ENCODE measurements around the gene NEURL1B. TPM values are rescaled to one million over a fixed set of nuclear protein-coding genes. Genes with fewer than 3 reads are reported as not detected.
"Not testable (repeated sequence)": the region's sequence is repeated elsewhere in the genome, so short reads cannot be mapped to it uniquely, and the experiment has no call there.

The NEURL1B gene
- total RNA-seq, 1 experiment from 2014 or later: 4.7 TPM

DNA sequence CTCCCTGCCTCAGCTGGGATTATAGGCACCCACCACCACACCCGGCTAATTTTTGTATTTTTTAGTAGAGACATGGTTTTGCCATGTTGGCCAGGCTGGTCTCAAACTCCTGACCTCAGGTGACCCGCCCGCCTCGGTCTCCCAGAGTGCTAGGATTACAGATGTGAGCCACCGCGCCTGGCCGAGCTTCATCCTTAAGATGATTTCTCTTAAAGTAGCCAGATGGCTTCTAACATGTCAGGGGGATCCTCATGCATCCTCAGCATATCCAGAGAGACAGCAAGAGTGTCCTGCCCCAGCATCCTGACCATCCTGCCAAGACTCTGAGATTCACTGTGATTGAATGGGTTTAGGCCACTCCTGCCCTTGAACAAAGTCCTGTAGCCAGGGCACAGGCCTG lies 39.5 kb upstream of the NEURL1B start:
- not testable (repeated sequence) for H3K4me3 ChIP-seq (ENCODE audit: insufficient read depth, low read depth, low read length); DNase-seq; H3K27me3 ChIP-seq (ENCODE audit: control insufficient read depth, insufficient read depth, low read length)

GRCh38 chr5:172602783-172603231 lies 38.3 kb upstream of the NEURL1B start:
- Histone ChIP-seq H3K4me3 (ENCODE audit: insufficient read depth, low read depth, low read length) (no peak overlapping the region), H3K36me3 (replicated peaks; ENCODE audit: control insufficient read depth, insufficient read depth, low read length) (no peaks in the 10 kb centered on the region), H3K27me3 (ENCODE audit: control insufficient read depth, insufficient read depth, low read length) (no peaks in the 10 kb centered on the region)
- no peak for DNase-seq

More for the DNA sequence above, 39.5 kb upstream of the NEURL1B start:
- H3K36me3 ChIP-seq (replicated peaks; ENCODE audit: control insufficient read depth, insufficient read depth, low read length): not testable (repeated sequence)

DNA sequence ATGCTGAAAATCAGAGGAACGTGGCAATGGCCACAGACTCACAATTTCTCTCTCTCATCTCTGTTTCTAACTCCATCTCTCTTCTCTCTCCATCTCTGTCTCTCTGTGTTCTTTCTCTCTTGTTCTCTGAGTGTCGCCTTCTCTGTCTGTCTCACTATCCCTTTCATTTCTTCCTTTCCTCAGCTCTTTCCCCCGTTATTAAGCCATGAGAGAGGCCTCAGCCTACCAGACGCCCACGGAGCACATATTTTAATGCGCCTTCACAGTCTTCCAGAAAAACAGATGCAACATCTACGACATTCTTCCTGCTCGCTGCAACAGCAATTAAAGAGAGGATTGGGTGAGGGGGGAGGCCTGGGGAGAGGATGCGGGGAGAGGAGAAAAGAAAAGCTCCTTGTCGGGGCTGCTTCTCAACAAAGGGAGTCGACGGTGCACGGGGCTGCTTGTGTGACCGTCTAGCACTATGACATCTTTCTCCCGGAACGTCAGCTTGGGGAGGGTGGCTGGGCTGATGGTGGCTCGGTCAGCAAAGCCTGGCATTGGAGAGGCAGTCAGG lies 37.7 kb upstream of the NEURL1B start:
- no peaks in the 10 kb centered on the region for H3K36me3 ChIP-seq (replicated peaks; ENCODE audit: control insufficient read depth, insufficient read depth, low read length)
- no peaks in the 10 kb centered on the region for H3K27me3 ChIP-seq (ENCODE audit: control insufficient read depth, insufficient read depth, low read length)
- no peak for DNase-seq
- no peak overlapping the region for H3K4me3 ChIP-seq (ENCODE audit: insufficient read depth, low read depth, low read length)

DNA sequence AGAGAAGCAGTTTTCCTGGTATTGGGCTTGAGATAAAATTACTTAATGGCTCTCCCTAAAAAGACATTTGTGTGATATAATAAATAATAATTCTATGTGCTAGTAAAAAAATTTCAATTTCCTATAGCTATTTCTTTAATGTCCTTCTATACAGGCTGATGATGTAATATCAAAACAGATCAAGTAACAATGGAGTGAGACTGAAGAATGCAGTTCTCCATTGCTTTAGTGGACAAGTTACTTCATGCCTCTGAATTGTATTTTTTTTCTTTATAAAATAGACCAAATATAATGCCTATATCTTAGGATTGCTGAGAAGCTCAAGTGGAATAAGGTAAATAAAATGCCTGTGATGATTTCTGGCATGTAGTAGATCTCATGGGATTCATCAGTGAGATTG lies 35.6 kb upstream of the NEURL1B start:
- no peak for DNase-seq
- Histone ChIP-seq H3K36me3 (replicated peaks; ENCODE audit: control insufficient read depth, insufficient read depth, low read length) (no peaks in the 10 kb centered on the region), H3K27me3 (ENCODE audit: control insufficient read depth, insufficient read depth, low read length) (no peaks in the 10 kb centered on the region), H3K4me3 (ENCODE audit: insufficient read depth, low read depth, low read length) (no peak overlapping the region)

DNA sequence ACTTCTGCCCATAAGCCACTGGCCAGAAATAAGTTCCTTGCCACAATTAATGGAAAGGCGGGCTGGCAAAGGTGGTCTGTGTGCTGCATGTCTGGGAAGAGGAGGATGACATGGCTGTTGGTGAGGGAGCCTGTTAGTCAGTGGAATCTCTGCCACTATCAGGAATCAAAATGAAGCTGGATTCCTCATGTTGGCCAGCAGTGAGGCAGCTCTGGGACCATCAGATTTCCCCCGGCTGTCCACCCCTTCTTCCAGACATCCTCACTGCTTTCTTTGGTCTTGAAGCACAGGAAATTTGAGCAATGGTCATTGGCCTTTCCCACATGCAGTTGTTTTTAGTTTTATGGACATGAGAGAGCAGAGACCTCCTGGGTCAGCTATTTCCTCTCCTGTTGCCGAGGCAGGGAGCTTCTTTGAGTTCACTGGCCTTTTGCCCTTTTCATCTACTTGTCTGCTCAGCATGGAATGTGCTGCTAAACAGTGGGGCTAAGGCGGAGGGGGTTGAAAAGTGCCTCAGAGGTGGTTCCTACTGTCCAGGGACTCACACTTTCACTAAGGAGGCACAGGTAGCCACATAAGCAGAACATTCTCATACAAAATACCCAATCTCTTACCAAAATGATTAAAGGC lies 34.8 kb upstream of the NEURL1B start:
- Histone ChIP-seq H3K27me3 (ENCODE audit: control insufficient read depth, insufficient read depth, low read length) (no peaks in the 10 kb centered on the region), H3K4me3 (ENCODE audit: insufficient read depth, low read depth, low read length) (no peak overlapping the region), H3K36me3 (replicated peaks; ENCODE audit: control insufficient read depth, insufficient read depth, low read length) (no peaks in the 10 kb centered on the region)
- DNase-seq: peak; percentile 56

- Histone ChIP-seq H3K36me3 (replicated peaks; ENCODE audit: control insufficient read depth, insufficient read depth, low read length) (no peaks in the 10 kb centered on the region), H3K27me3 (ENCODE audit: control insufficient read depth, insufficient read depth, low read length) (no peaks in the 10 kb centered on the region), H3K4me3 (ENCODE audit: insufficient read depth, low read depth, low read length) (no peak overlapping the region)
- no peak for DNase-seq
Observed at GRCh38 chr5:172607213-172607793, 33.8 kb upstream of the NEURL1B start.

GRCh38 chr5:172608773-172609172 lies 32.3 kb upstream of the NEURL1B start:
- Histone ChIP-seq H3K36me3 (replicated peaks; ENCODE audit: control insufficient read depth, insufficient read depth, low read length) (no peaks in the 10 kb centered on the region), H3K4me3 (ENCODE audit: insufficient read depth, low read depth, low read length) (no peak overlapping the region), H3K27me3 (ENCODE audit: control insufficient read depth, insufficient read depth, low read length) (no peaks in the 10 kb centered on the region)
- no peak for DNase-seq

DNA sequence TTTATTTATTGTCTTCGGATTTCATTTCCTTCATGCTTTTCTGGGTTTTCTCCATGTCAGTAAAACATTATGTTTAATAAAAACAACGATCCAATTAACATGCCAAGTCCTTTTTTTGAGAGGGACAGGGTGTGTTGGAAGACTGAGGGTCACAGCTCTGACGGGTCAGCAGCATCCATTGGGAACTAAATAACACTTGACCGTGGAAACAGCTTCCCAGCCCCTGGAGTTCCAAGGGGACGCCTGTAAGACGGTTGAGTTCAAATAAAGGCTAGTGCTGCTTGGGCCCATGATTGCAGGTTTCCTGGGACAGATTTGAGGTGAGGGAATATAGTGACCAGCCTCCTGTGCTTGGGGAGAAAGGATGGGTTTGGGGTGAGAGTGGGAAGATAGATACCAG lies 30.4 kb upstream of the NEURL1B start:
- Histone ChIP-seq H3K36me3 (replicated peaks; ENCODE audit: control insufficient read depth, insufficient read depth, low read length) (no peaks in the 10 kb centered on the region), H3K4me3 (ENCODE audit: insufficient read depth, low read depth, low read length) (no peak overlapping the region), H3K27me3 (ENCODE audit: control insufficient read depth, insufficient read depth, low read length) (no peaks in the 10 kb centered on the region)
- DNase-seq: no peak

- DNase-seq: no peak
- Histone ChIP-seq H3K27me3 (ENCODE audit: control insufficient read depth, insufficient read depth, low read length) (no peaks in the 10 kb centered on the region), H3K36me3 (replicated peaks; ENCODE audit: control insufficient read depth, insufficient read depth, low read length) (no peaks in the 10 kb centered on the region), H3K4me3 (ENCODE audit: insufficient read depth, low read depth, low read length) (no peak overlapping the region)
Observed at GRCh38 chr5:172611913-172612312, 29.1 kb upstream of the NEURL1B start.

DNA sequence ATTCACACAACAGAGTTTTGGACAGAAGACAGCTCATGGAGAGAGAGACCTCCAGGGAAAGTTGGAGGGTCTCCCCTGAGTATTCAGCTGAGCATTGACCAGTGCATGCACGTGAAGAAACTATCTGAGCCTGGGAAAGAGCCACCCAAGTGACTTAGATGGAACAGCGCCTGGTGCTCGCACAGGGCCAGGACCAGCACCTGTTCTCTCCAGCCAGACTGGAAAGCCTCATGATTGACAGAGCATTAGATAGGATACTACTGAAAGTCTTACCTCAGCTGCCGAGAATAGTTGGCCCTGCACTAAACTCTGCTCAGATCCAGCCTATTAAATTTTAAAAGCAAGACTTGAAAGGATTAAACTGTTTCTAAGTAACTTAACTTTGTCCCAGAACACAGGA lies 28.3 kb upstream of the NEURL1B start:
- H3K4me3 ChIP-seq (ENCODE audit: insufficient read depth, low read depth, low read length): no peak overlapping the region
- no peaks in the 10 kb centered on the region for H3K27me3 ChIP-seq (ENCODE audit: control insufficient read depth, insufficient read depth, low read length)
- H3K36me3 ChIP-seq (replicated peaks; ENCODE audit: control insufficient read depth, insufficient read depth, low read length): no peaks in the 10 kb centered on the region
- no peak for DNase-seq

DNA sequence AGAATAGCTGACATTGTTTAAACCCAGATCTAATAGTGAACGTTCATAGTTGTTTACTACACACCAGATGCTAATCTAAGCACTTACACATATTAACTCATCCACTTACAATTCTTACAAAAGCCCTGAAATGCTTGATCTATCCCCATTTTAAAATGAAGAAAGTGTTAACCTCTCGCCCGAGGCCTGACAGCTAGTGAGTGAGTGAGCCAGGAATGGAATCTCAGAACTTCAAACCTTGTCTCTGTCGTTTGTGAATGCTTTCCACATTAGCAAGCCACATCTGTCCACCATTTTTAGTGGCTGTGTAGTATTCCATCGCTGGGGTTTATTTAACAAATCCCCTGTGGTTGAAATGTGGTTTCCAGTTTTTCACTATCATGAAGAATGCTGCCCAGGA lies 24.9 kb upstream of the NEURL1B start:
- Histone ChIP-seq H3K4me3 (ENCODE audit: insufficient read depth, low read depth, low read length) (no peak overlapping the region), H3K27me3 (ENCODE audit: control insufficient read depth, insufficient read depth, low read length) (no peaks in the 10 kb centered on the region), H3K36me3 (replicated peaks; ENCODE audit: control insufficient read depth, insufficient read depth, low read length) (no peaks in the 10 kb centered on the region)
- no peak for DNase-seq

DNA sequence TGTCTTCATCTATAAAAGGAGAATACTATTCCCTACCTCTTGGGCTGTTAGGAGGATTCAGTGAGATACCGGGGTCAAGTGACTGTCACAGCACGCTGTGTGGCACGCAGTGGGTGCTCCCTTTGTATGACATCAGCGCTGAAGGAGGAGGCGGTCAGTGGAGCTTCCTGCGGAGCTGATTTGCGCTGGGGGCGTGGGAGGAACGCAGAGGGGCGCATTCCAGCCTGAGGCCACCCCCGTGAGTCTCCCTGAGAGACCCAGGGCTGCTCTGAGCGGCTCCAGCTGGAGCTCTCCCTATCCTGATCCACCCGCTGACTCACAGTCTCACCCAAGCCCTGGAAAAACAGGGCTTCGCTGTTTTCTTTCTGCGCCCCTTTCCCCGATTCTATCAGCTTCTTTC lies 24.3 kb upstream of the NEURL1B start:
- peak; percentile 67 for DNase-seq
- no peaks in the 10 kb centered on the region for H3K27me3 ChIP-seq (ENCODE audit: control insufficient read depth, insufficient read depth, low read length)
- no peaks in the 10 kb centered on the region for H3K36me3 ChIP-seq (replicated peaks; ENCODE audit: control insufficient read depth, insufficient read depth, low read length)
- no peak overlapping the region for H3K4me3 ChIP-seq (ENCODE audit: insufficient read depth, low read depth, low read length)

- no peaks in the 10 kb centered on the region for H3K36me3 ChIP-seq (replicated peaks; ENCODE audit: control insufficient read depth, insufficient read depth, low read length)
- H3K4me3 ChIP-seq (ENCODE audit: insufficient read depth, low read depth, low read length): no peak overlapping the region
- no peaks in the 10 kb centered on the region for H3K27me3 ChIP-seq (ENCODE audit: control insufficient read depth, insufficient read depth, low read length)
- DNase-seq: peak; percentile 67
Observed at GRCh38 chr5:172617817-172618216, 23.2 kb upstream of the NEURL1B start.

- Histone ChIP-seq H3K36me3 (replicated peaks; ENCODE audit: control insufficient read depth, insufficient read depth, low read length) (no peaks in the 10 kb centered on the region), H3K27me3 (ENCODE audit: control insufficient read depth, insufficient read depth, low read length) (no peaks in the 10 kb centered on the region), H3K4me3 (ENCODE audit: insufficient read depth, low read depth, low read length) (no peak overlapping the region)
- no peak for DNase-seq
Observed at GRCh38 chr5:172618574-172619365, 22.3 kb upstream of the NEURL1B start.

DNA sequence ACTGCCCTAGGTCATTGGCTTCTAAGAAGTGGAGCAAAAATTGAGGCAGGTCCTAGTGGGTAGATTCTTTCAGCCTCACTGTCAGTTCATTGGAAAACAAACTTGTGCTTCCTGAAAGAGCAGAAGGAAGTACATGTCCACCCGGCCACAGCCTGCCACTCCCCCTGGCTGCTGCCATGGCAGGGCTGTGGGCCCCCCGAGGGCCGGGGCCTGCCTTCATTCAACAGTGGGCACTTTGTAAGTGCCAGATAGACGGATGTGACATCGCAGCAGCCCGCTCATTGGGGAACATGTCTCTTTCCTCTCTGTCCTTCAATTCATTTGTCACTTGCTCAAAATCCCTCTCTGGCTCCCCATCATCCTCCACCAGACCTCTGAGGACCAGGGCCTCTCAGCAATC lies 20.6 kb upstream of the NEURL1B start:
- H3K36me3 ChIP-seq (replicated peaks; ENCODE audit: control insufficient read depth, insufficient read depth, low read length): no peaks in the 10 kb centered on the region
- no peak overlapping the region for H3K4me3 ChIP-seq (ENCODE audit: insufficient read depth, low read depth, low read length)
- H3K27me3 ChIP-seq (ENCODE audit: control insufficient read depth, insufficient read depth, low read length): no peaks in the 10 kb centered on the region
- DNase-seq: no peak

Data from H7 (cell line).